Astrocyte of the cerebellum (primary cell): ENCODE data around the gene ZNF223.

Source experiments
- DNase-seq: peaks from one replicate; pipeline ENCODE4 v3.0.0-alpha.2; 2011; ENCODE audit warnings: low read depth
- H3K4me3 ChIP-seq: 2 replicates; pipeline ENCODE4 v1.5.1; 2011; ENCODE audit warnings: mild to moderate bottlenecking, low read depth, low read length, moderate library complexity
- CTCF ChIP-seq: IDR thresholded peaks from 2 replicates; pipeline ENCODE4 v1.5.1; 2012; ENCODE audit warnings: low read length, low read depth, moderate library complexity, mild to moderate bottlenecking; ENCODE audit errors: missing control alignments
- in situ Hi-C: cut with HindIII; loops from 2 replicates; pipeline ENCODE4 v1.10.0; 2017; ENCODE audit warnings: low sequenced_read_pairs

ZNF223 gene

GRCh38 chr19:44113784-44114390 is 62.1 kb downstream of the ZNF223 start:
- DNase-seq = no peak
- in situ Hi-C loops = no loop called here
- peak overlapping the region; percentile 76 for H3K4me3 ChIP-seq
- TF ChIP-seq CTCF = no peak
